HG03520 (cell line): ENCODE results near the gene HAGH.
"Not testable (repeated sequence)": the region's sequence is repeated elsewhere in the genome, so short reads cannot be mapped to it uniquely, and the experiment has no call there.

ENCODE experiments used
- ATAC-seq: cut with Tn5 transposase; IDR thresholded peaks from one replicate; pipeline ENCODE4 v1.9.1; 2021; ENCODE audit warnings: mild to moderate bottlenecking, moderate library complexity; ENCODE audit not compliant: unreplicated experiment

The HAGH gene

DNA sequence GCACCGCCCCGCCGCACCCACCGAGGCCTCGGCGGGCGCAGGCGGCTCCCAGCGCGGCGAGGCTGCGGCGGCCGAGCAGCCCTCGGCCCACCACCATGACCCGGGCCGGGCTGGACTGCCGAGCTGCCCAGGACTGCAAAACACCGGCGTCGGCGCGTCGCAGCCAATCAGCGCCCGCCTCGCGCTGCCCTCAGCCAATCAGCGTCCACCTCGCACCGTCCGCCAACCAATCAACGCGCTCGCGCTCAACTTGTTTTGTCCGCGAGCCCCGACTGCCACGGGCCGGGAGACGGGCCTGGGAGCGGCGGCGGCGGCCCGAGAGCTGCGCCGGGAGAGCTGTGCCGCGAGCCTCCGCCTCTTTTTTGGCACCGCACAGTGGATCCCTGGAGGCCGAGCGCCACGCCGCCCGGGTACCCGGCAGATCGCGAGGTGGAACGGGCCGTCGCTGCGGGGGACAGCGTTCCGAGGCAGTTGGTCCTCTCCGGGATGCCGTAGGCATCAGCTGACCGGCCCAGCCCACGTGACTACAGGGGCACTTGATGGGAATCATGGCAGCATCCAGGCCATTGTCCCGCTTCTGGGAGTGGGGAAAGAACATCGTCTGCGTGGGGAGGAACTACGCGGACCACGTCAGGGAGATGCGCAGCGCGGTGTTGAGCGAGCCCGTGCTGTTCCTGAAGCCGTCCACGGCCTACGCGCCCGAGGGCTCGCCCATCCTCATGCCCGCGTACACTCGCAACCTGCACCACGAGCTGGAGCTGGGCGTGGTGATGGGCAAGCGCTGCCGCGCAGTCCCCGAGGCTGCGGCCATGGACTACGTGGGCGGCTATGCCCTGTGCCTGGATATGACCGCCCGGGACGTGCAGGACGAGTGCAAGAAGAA, at the start of gene HAGH, which contains the start of gene FAHD1:
TSS of gene HAGH (minus strand) at position 135 of the 883 bp plus-strand sequence. CDS start at position 97, 38 bp downstream.
TSS of gene FAHD1 (plus strand) at position 516 of the 883 bp plus-strand sequence. CDS start at position 549, 33 bp downstream.
- ATAC-seq: peak; percentile 80

DNA sequence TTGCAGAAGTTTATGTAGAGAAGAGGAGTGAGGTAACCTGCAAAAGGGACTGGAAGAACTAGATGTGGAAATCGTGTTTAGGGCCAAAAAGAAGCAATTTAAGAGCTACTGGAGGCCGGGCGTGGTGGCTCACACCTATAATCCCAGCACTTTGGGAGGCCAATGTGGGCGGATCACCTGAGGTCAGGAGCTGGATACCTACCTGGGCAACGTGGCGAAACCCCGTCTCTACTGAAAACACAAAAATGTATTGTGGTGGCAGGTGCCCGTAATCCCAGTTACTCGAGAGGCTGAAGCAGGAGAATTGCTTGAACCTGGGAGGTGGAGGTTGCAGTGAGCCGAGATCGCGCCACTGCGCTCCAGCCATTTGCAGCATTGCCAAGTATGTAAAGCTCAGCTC, 49.4 kb upstream of the HAGH start:
- not testable (repeated sequence) for ATAC-seq

DNA sequence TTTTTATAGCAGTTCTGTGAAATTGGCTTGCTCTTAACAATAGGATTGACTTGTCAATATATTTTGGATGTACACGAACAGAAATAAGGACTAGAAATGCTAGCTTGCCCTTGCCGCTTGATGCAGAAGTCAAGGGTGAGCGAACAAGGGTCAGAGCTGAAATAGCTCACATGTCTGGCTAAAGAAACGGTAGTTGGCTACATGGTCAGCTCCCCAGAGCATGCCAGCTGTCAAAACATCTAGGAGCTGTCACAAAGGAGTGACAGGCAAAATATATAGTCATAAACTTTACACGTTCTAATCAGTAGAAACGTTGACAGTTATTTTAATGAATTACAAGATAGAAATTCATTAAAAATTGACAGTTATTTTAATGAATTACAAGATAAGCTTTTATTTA, 48.2 kb upstream of the HAGH start:
- no peak for ATAC-seq

GRCh38 chr16:1871974-1872635, 45.5 kb upstream of the HAGH start, which contains the start of gene MEIOB:
TSS of gene MEIOB (minus strand) at chr16:1872164. CDS start at chr16:1868175, 3,989 bp downstream.
- ATAC-seq: no peak

DNA sequence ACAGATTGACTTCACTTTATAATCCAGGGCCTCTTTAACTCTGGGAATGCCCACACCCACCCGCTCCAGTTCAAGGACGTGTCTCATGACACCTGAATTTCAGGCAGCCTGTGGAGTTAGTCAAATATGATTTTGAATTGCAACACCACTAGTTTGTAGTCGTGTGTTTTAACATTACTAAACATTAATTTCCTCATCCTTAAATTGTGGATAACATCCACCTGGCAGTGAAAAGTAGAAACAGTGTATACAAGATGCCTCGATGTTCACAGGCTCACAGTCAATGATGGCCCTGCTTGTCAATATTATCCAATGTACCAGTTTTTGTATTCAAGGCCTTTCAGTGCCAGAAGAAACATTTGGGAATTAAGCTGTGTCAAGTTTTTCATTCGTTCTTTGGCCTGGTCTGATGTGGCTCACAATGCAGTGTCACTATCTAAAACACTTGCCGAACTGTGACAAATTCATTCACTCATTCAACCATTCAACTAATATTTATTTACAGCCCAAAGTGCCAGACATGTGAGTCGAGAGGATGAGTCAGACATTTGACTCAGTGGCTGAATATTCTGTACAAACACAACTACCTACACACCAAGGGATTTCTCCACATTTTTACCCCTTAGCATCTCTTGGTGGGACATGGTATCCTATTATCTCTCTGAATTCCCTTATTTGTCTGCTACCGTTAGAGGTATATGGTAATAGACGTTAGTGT, 43.9 kb upstream of the HAGH start:
- no peak for ATAC-seq

DNA sequence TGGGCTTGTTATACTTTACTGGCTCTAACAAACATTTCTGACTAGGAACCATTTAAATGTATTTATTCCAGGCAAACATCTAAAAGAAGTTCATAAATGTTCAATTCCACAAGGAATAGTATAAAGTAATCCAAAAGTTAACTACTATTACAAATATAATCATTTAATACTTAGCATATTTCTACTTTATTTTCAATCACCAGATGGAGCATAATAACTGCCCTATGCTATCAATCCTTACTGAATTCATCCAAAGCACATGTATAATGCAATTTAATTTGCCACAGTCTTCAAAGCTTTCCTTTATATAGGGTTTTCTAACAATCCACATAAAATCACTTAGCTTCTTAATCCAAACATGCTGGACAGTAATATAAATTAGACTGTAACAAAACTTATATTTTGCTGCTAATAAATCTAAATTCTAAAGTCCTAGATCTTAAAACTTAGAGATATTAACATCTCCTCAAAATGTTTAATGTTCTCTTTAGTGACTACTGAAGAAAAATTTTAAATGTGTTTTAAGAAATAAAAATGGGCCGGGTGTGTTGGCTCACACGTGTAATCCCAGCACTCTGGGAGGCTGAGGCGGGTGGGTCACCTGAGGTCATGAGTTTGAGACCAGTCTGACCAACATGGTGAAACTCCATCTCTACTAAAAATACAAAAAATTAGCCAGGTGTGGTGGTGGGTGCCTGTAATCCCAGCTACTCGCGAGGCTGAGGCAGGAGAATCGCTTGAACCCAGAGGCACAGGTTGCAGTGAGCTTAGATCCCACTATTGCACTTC, 39.5 kb upstream of the HAGH start:
- ATAC-seq: no peak

GRCh38 chr16:1863681-1864460, 37.2 kb upstream of the HAGH start:
- no peak for ATAC-seq

- no peak for ATAC-seq
Observed at GRCh38 chr16:1862394-1862793, 35.8 kb upstream of the HAGH start.

GRCh38 chr16:1861730-1862129, 35.1 kb upstream of the HAGH start:
- no peak for ATAC-seq

DNA sequence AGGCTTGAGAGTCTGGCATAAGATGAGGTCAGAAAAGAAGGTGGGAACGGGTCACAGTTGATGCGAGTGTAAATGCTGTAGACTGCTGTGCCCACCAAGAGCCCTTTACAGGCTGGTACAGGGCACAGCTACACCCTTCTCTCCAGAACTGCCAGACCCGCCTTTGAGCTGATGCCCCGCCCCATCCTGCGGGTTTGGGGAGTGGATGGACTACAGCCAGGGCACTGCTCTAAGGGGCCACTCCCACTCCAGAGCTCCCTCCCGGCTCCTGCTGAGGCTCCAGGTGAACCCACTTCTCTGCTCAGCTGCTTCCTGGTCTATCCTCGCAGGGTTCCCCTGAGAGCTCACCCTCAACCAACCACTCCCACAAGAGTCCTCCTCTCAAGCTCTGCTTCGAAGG, 33.0 kb upstream of the HAGH start:
- no peak for ATAC-seq

- no peak for ATAC-seq
Observed at GRCh38 chr16:1858189-1858865, 31.7 kb upstream of the HAGH start.

DNA sequence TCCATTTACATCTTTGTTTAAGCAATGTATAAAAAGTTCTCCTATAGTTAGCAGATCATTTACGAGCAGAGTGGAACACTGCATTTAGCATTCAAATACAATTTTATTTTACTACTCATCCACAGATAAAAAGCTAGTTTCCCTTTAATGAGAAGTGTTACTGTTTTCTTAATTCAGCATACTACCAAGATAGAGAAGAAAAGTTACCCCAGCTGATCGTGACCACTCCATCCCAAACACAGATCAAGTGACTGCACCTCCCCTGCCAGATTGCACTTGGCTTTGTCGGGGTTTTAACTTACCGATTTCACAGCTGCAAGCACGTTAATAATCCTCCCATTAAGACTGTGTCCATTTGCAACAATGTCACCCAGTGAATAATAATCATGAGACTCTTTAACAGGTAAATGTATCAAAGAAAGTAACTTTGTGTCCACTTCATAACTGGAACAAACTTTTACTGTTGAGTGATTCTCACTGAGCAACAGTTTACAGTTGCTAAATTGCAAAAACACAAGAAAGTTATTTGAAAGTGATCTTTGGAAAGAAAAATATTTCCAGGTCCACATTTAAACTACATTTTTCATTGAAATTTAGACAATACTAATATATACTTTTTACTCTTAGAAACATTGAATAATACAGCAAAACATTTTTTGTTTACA, 30.9 kb upstream of the HAGH start:
- no peak for ATAC-seq

DNA sequence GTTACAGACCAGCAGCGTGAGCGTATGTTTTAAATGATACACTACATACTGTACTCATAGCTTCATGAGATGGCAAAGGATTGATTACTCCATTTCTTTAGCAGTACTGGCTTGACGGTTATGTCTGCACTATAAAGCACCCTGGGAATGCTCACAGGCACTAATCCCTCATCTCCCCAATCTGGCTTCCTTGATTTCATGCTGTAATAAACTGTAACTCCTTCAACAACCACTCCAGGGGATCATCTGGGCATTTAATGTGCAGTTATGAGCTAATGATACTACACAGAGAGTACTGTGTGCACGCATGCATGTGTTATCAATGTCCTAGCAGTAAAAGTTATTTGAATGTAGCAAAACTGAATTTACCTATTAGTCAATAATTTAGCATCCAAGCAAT, 25.2 kb upstream of the HAGH start:
- no peak for ATAC-seq

- ATAC-seq: no peak
Observed at GRCh38 chr16:1850981-1851380, 24.4 kb upstream of the HAGH start.

DNA sequence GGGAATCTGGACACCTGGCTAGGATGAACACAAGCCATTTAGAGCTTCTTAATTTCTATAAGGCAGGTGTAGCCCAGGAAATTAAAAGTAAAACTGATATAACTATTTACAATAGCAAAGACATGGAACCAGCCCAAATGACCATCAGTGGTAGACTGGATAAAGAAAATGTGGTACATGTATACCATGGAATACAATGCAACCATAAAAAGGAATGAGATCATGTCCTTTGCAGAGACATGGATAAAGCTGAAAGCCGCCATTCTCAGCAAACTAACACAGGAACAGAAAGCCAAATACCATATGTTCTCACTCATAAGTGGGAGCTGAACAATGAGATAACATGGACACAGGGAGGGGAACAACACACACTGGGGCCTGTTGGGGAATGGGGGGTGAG, 19.8 kb upstream of the HAGH start:
- no peak for ATAC-seq

GRCh38 chr16:1845985-1846384, 19.4 kb upstream of the HAGH start:
- no peak for ATAC-seq

DNA sequence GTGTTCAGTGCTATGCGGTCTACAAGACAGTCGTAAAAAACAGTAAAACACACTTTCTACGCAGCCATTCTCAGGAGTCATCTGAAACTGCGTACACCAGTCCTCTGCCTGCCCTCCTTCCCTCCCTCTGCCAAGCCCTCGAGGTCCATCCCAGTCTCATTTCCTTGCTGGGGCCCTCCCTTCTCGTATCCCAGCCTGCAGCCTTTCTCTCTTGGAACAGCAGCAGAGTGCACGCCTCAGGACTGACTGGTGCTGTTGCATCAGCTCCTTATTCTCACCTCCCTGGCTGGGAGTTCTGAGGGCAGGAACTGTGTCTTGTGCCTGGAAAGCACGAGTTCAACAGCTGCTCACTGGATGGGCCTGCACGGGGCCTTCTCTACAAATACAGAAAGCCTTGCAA, 12.9 kb upstream of the HAGH start:
- ATAC-seq: no peak

- no peak for ATAC-seq
Observed at GRCh38 chr16:1834096-1834495, 7.5 kb upstream of the HAGH start.
